Measurements from ENCODE around the gene SPRING1. TPM values are rescaled to one million over a fixed set of nuclear protein-coding genes. Genes with fewer than 3 reads are reported as not detected.

Gene SPRING1
- total RNA-seq, 1 donor from 2014 or later = 40.8 TPM

DNA sequence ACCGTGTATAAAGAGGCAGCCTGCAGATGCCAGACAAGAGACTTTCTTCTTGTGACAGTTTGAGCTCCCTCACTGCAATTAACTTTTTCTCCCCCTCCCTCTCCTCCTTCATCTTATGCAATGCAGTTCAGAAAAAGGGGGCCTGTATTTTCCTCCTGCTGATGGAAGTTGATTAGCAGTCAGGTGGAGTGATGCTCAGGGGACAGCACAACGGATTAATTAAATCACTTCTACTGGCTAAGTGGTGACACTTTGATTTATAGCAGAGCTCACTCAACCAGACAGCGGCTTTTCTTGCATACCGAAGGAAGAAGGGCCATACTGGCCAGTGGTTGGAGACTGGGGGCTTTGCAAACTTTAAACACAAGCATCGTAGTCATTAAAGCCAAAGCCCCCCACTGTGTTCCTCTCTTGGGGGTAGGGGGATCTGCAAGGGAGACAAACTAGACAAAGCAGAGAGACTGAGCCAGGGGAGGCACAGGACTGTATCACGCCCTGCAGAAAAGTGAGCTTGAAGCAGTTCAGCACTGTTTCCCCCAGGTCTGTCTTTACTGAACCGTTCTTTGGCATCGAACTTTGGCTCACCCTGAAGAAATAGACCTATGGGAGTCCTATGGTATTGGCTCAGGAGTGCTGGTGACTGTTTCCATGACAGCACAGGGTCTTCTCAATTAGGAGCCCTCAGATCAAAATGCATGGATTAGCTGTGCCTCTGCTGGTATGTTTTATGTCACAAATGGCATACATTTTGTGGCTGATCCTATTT is 47.7 kb downstream of the SPRING1 start:
- DNase-seq = no peak
- no peak overlapping the region for H3K27ac Mint-ChIP-seq (ENCODE audit: unreplicated experiment)
- peaks cover 2% of the 10 kb centered on the region for H3K9me3 Mint-ChIP-seq (ENCODE audit: unreplicated experiment)
- peaks cover 5% of the 10 kb centered on the region for H3K36me3 Mint-ChIP-seq (ENCODE audit: unreplicated experiment)
- H3K4me3 Mint-ChIP-seq (ENCODE audit: unreplicated experiment) = no peak overlapping the region
- TF ChIP-seq CTCF (IDR thresholded peaks at IDR 0.05; ENCODE audit: partially characterized antibody, unreplicated experiment) = no peak
- peaks cover 9% of the 10 kb centered on the region for H3K4me1 Mint-ChIP-seq (ENCODE audit: low read depth, unreplicated experiment)
- H3K27me3 Mint-ChIP-seq (ENCODE audit: unreplicated experiment) = peaks cover 8% of the 10 kb centered on the region

GRCh38 chr12:116689521-116689920 is 48.3 kb downstream of the SPRING1 start:
- H3K36me3 Mint-ChIP-seq (ENCODE audit: unreplicated experiment) = peaks cover 5% of the 10 kb centered on the region
- H3K4me1 Mint-ChIP-seq (ENCODE audit: low read depth, unreplicated experiment) = peaks cover 9% of the 10 kb centered on the region
- TF ChIP-seq CTCF (IDR thresholded peaks at IDR 0.05; ENCODE audit: partially characterized antibody, unreplicated experiment) = no peak
- no peak for DNase-seq
- H3K4me3 Mint-ChIP-seq (ENCODE audit: unreplicated experiment) = no peak overlapping the region
- peaks cover 4% of the 10 kb centered on the region for H3K27me3 Mint-ChIP-seq (ENCODE audit: unreplicated experiment)
- peaks cover 1% of the 10 kb centered on the region for H3K9me3 Mint-ChIP-seq (ENCODE audit: unreplicated experiment)
- no peak overlapping the region for H3K27ac Mint-ChIP-seq (ENCODE audit: unreplicated experiment)

Other genes with a start within 250 kb of the SPRING1 start
- 4.4 TPM for gene MAP1LC3B2, start 178.7 kb downstream of the SPRING1 start, total RNA-seq (ENCODE audit: unreplicated experiment)
- gene RNFT2, start 246 bp upstream of the SPRING1 start, total RNA-seq (ENCODE audit: unreplicated experiment) = 55.8 TPM
- 2.4 TPM for gene HRK, start 143.4 kb upstream of the SPRING1 start, total RNA-seq (ENCODE audit: unreplicated experiment)
- 16.2 TPM for gene FBXW8, start 172.9 kb upstream of the SPRING1 start, total RNA-seq (ENCODE audit: unreplicated experiment)

All from glutamatergic neuron (in vitro differentiated cells).